H1 (cell line): Measurements from ENCODE around the gene LAMC3. TPM values are rescaled to one million over a fixed set of nuclear protein-coding genes. Genes with fewer than 3 reads are reported as not detected.

Source experiments
- CBX5 ChIP-seq: fragments of 300-800, 300-1000 bp; sonication (generic); IDR thresholded peaks from 2 replicates; pipeline ENCODE4 v1.7.1; 2016; ENCODE audit warnings: antibody characterized with exemption, low read length, low read depth
- CHD7 ChIP-seq: fragments of 300-600 bp; sonication (generic); IDR thresholded peaks from 2 replicates; pipeline ENCODE4 v1.7.1; 2012; ENCODE audit warnings: low read length, moderate library complexity, mild to moderate bottlenecking, inconsistent platforms; ENCODE audit not compliant: insufficient replicate concordance
- CTCF ChIP-seq, 3 experiments: IDR thresholded peaks; 1 replicate in 2 of 3; 2 replicates in 1 of 3; pipeline versions ENCODE4 v1.5.1 to v1.6.1; 2011; ENCODE audit warnings: low read length in 3 of 3, mild to moderate bottlenecking in 3 of 3, inconsistent platforms in 2 of 3, low read depth in 1 of 3, moderate library complexity in 1 of 3; ENCODE audit not compliant: insufficient read depth in 1 of 3; ENCODE audit errors: control extremely low read depth in 1 of 3
- FOSL1 ChIP-seq: IDR thresholded peaks from 2 replicates; pipeline ENCODE4 v1.6.1; 2011; ENCODE audit warnings: mild to moderate bottlenecking, low read depth, low read length, moderate library complexity; ENCODE audit not compliant: insufficient read depth
- KDM5A ChIP-seq: fragments of 200-600 bp; IDR thresholded peaks from 2 replicates; pipeline ENCODE4 v1.7.1; 2012; ENCODE audit warnings: mild to moderate bottlenecking, low read length, inconsistent platforms, mixed read lengths
- RFX5 ChIP-seq: IDR thresholded peaks from 2 replicates; pipeline ENCODE4 v1.6.1; 2011; ENCODE audit warnings: low read depth, low read length, improper control_type of control experiment, borderline replicate concordance
- SP2 ChIP-seq: IDR thresholded peaks from 2 replicates; pipeline ENCODE4 v1.6.1; 2012; ENCODE audit warnings: mild to moderate bottlenecking, low read length, inconsistent platforms
- SP4 ChIP-seq: IDR thresholded peaks from 2 replicates; pipeline ENCODE4 v1.6.1; 2012; ENCODE audit warnings: low read length, inconsistent platforms
- SRF ChIP-seq: IDR thresholded peaks from 2 replicates; pipeline ENCODE4 v1.6.1; 2011; ENCODE audit warnings: mild to moderate bottlenecking, low read depth, low read length, moderate library complexity
- polyA plus RNA-seq, 7 experiments: library from polyadenylated mRNA; depleted of rRNA in 3 of 7; stranded (reverse) in 5 of 7; unstranded in 2 of 7; fragments of >200 nt in 5 of 7; fragments of 200-250 nt in 2 of 7; gene quantifications; 1 replicate in 5 of 7; 2 replicates in 1 of 7; 4 replicates in 1 of 7; pipeline versions ENCODE4 v1.2.1 to v1.2.3, GENCODE V29; 2011 to 2013; ENCODE audit warnings: missing spikeins in 2 of 7, mixed read lengths in 2 of 7
- total RNA-seq: library from RNA; stranded (reverse); fragmentation: NEBNext Ultra II Directional; extraction: Animal tissue kit (Norgen Biotek cat#: 25700); gene quantifications from 2 replicates; pipeline ENCODE4 v1.2.1, GENCODE V29; 2021
- TF ChIP-seq, protein P1 (sequence below): IDR thresholded peaks from 2 replicates; pipeline ENCODE4 v1.6.1; 2012; ENCODE audit warnings: inconsistent platforms

LAMC3 gene
- total and polyA plus RNA-seq, 2 of the 8 experiments (the other 6 are each of a cell fraction or from before 2014, with no cell fraction given), result 9.3 to 12.3 TPM

DNA sequence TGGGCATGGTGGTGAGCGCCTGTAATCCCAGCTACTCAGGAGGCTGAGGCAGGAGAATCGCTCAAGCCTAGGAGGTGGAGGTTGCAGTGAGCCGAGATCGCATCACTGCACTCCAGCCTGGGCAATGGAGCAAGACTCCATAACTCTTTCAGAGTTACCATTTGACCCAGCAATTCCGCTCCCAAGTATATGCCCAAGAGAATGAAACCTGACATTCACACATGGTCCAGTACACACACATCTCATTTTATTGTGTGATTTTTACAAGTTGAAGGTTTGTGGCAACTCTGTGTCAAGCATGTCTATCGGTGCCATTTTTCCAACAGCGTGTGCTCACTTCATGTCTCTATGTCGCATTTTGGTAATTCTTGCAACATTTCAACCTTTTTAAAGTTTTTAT is 45.1 kb upstream of the LAMC3 start (continued):
- no peak for TF ChIP-seq CHD7
- TF ChIP-seq CBX5, result no peak
- no peak for TF ChIP-seq SRF
- TF ChIP-seq RFX5, result no peak
- TF ChIP-seq, protein P1, sequence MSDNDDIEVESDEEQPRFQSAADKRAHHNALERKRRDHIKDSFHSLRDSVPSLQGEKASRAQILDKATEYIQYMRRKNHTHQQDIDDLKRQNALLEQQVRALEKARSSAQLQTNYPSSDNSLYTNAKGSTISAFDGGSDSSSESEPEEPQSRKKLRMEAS, result no peak
- TF ChIP-seq SP4, result no peak
- no peak for TF ChIP-seq SP2
- no peak for TF ChIP-seq FOSL1
- no peak for TF ChIP-seq CTCF (IDR thresholded peaks at IDR 0.05; ENCODE audit: control extremely low read depth in 1 of 3, insufficient read depth in 1 of 3, low read depth in 1 of 3, low read length in 3 of 3)
- TF ChIP-seq KDM5A, result no peak
